A673 (cell line): ENCODE results near the gene ENDOG. TPM values are rescaled to one million over a fixed set of nuclear protein-coding genes. Genes with fewer than 3 reads are reported as not detected.

Experiments
- BruUV-seq: library from RNA; stranded (reverse); fragments of 400-500 nt; replicated peaks from 2 replicates; lab custom pipeline; 2021; lab: Mats Ljungman, UMichigan
- CTCF ChIA-PET: fragments of 300-600 bp; sonication (Branson Sonifier 250); formaldehyde crosslinking; loops from one replicate; lab custom pipeline; 2022; ENCODE audit warnings: antibody characterized with exemption; lab: Charles Lee
- POLR2A ChIA-PET: fragments of 300-600 bp; sonication (Branson Sonifier 250); formaldehyde crosslinking; loops from one replicate; lab custom pipeline; 2022; ENCODE audit warnings: antibody characterized with exemption; ENCODE audit not compliant: low non-redundant PET; lab: Charles Lee
- DNase-seq: peaks from one replicate; pipeline ENCODE4 v3.0.0-alpha.2; 2015; ENCODE audit warnings: low spot score
- H3K27ac ChIP-seq: fragments of 200-600 bp; sonication (generic); 2 replicates; pipeline ENCODE4 v1.5.1; 2016; ENCODE audit warnings: mixed run types, low read depth, mild to moderate bottlenecking, mixed read lengths, antibody characterized with exemption, low read length; ENCODE audit not compliant: poor library complexity, severe bottlenecking
- H3K27me3 ChIP-seq: fragments of 200-600 bp; sonication (generic); replicated peaks from 2 replicates; pipeline ENCODE4 v1.6.1; 2017; ENCODE audit warnings: mixed run types, low read depth, mild to moderate bottlenecking, mixed read lengths, antibody characterized with exemption, low read length; ENCODE audit not compliant: insufficient read depth, poor library complexity
- H3K36me3 ChIP-seq: fragments of 200-600 bp; sonication (generic); 2 replicates; pipeline ENCODE4 v1.6.1; 2016; ENCODE audit warnings: mixed run types, mild to moderate bottlenecking, mixed read lengths, antibody characterized with exemption, low read length; ENCODE audit not compliant: insufficient read depth, poor library complexity, severe bottlenecking
- H3K4me1 ChIP-seq: fragments of 200-600 bp; sonication (generic); 2 replicates; pipeline ENCODE4 v1.6.1; 2017; ENCODE audit warnings: mixed run types, mild to moderate bottlenecking, mixed read lengths, antibody characterized with exemption, low read length; ENCODE audit not compliant: insufficient read depth, poor library complexity, severe bottlenecking
- H3K4me3 ChIP-seq: fragments of 200-600 bp; sonication (generic); 2 replicates; pipeline ENCODE4 v1.5.1; 2016; ENCODE audit warnings: low read depth, mixed run types, mild to moderate bottlenecking, mixed read lengths, low read length; ENCODE audit not compliant: poor library complexity, severe bottlenecking
- H3K9me3 ChIP-seq: fragments of 200-600 bp; sonication (generic); 2 replicates; pipeline ENCODE4 v1.6.1; 2016; ENCODE audit warnings: mixed run types, low read depth, mild to moderate bottlenecking, mixed read lengths, antibody characterized with exemption, low read length; ENCODE audit not compliant: poor library complexity, severe bottlenecking
- EZH2 ChIP-seq: fragments of 200-600 bp; sonication (generic); IDR thresholded peaks from 2 replicates; pipeline ENCODE4 v1.6.1; 2017; ENCODE audit warnings: borderline replicate concordance, low read depth, mild to moderate bottlenecking, mixed read lengths, antibody characterized with exemption, low read length; ENCODE audit not compliant: poor library complexity, severe bottlenecking
- intact Hi-C: fragments of 100-400 bp; cut with micrococcal nuclease; formaldehyde crosslinking; loops from one replicate; pipeline ENCODE4 v1.10.0; 2022; ENCODE audit not compliant: unreplicated experiment
- total RNA-seq: library from RNA; stranded (reverse); gene quantifications from 2 replicates; pipeline ENCODE4 v1.2.3, GENCODE V29; 2021
- TF ChIP-seq, protein P1 (sequence below): fragments of 300-800, 200-600 bp; sonication (generic); conservative IDR thresholded peaks from 2 replicates; pipeline ENCODE4 v1.5.1; 2017; ENCODE audit warnings: low read depth, mild to moderate bottlenecking, antibody characterized with exemption, low read length, moderate library complexity, mixed read lengths

The ENDOG gene
- total RNA-seq, 1 experiment from 2014 or later: 46.7 TPM

DNA sequence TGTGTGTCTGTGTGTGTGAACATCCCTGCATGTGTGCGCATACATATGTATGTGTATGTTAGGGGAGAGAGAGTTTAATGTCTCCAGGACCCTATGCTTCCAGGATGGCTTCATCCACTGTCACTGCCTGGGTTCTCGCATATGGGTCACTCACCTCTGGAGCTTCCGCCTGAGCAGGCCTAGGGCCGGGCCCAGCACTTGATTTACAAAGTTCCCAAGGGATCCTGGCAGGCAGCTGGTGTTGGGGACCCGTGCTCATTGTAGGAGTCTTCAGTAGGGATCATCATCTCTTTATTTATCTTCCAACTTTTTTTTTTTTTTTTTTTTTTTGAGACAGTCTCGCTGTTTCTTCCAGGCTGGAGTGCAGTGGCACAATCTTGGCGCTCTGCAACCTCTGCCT is 18.2 kb upstream of the ENDOG start:
- no TSS peak for BruUV-seq
- Histone ChIP-seq H3K9me3 (no peaks in the 10 kb centered on the region), H3K36me3 (peaks cover 29% of the 10 kb centered on the region), H3K4me3 (no peak overlapping the region), H3K27ac (no peak overlapping the region), H3K4me1 (no peaks in the 10 kb centered on the region), H3K27me3 (no peaks in the 10 kb centered on the region)
- DNase-seq: no peak
- intact Hi-C loops: no loop called here
- ChIA-PET CTCF (no interaction called here), POLR2A (no interaction called here)
- TF ChIP-seq EZH2: no peak
- TF ChIP-seq, protein P1, sequence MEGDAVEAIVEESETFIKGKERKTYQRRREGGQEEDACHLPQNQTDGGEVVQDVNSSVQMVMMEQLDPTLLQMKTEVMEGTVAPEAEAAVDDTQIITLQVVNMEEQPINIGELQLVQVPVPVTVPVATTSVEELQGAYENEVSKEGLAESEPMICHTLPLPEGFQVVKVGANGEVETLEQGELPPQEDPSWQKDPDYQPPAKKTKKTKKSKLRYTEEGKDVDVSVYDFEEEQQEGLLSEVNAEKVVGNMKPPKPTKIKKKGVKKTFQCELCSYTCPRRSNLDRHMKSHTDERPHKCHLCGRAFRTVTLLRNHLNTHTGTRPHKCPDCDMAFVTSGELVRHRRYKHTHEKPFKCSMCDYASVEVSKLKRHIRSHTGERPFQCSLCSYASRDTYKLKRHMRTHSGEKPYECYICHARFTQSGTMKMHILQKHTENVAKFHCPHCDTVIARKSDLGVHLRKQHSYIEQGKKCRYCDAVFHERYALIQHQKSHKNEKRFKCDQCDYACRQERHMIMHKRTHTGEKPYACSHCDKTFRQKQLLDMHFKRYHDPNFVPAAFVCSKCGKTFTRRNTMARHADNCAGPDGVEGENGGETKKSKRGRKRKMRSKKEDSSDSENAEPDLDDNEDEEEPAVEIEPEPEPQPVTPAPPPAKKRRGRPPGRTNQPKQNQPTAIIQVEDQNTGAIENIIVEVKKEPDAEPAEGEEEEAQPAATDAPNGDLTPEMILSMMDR: no peak

DNA sequence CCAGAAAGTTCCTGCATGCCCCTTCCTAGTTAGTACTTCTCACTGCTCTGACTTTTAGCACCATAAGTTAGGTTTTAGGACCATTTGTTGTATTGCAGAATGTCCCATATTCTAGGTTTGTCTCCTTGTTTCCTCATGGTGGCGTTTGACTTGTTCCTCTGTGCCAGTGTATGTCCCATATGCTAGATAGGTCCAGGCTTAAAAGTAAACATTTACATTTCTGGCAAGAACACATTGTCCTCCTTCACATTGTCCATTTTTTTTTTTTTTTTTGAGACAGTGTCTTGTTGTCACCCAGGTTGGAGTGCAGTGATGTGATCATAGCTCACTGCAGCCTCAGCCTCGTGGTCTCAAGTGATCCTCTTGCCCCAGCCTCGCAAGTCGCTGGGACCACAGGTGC is 15.8 kb upstream of the ENDOG start:
- CTCF ChIA-PET: no interaction called here
- TF ChIP-seq EZH2: no peak
- TF ChIP-seq, protein P1: no peak
- H3K27ac ChIP-seq: no peak overlapping the region
- H3K36me3 ChIP-seq: peaks cover 33% of the 10 kb centered on the region
- intact Hi-C loops: no loop called here
- BruUV-seq: no TSS peak
- no peak for DNase-seq
- H3K9me3 ChIP-seq: no peaks in the 10 kb centered on the region
- no peak overlapping the region for H3K4me3 ChIP-seq
- H3K4me1 ChIP-seq: no peaks in the 10 kb centered on the region
- H3K27me3 ChIP-seq: no peaks in the 10 kb centered on the region
- POLR2A ChIA-PET: no interaction called here

DNA sequence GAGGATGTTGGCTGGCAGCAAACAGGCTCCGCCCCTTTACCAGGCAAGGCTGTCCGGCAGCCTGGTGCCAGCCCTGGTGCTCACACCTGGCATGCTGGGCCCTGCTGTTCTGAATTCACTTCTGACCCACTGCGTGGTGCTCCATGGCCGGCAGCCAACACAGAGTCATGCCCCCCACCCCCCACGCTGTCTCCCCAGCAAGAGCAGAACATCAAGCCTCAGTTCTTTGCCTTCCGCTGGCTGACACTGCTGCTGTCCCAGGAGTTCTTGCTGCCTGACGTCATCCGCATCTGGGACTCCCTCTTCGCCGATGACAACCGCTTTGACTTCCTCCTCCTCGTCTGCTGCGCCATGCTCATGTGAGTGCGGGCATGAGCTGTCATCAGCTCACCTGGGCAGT is 12.6 kb upstream of the ENDOG start:
- TF ChIP-seq, protein P1: no peak
- no peak for TF ChIP-seq EZH2
- BruUV-seq: no TSS peak
- Histone ChIP-seq H3K4me3 (no peak overlapping the region), H3K4me1 (no peaks in the 10 kb centered on the region), H3K36me3 (peaks cover 16% of the 10 kb centered on the region), H3K27ac (no peak overlapping the region), H3K9me3 (no peaks in the 10 kb centered on the region), H3K27me3 (no peaks in the 10 kb centered on the region)
- ChIA-PET CTCF (no interaction called here), POLR2A (no interaction called here)
- DNase-seq: no peak
- intact Hi-C loops: no loop called here
